ENCODE measurements around the gene TBX15.
A peak's percentile ranks its signal among the peaks of the same experiment; 100 is the strongest.
"Not testable (repeated sequence)": the region's sequence is repeated elsewhere in the genome, so short reads cannot be mapped to it uniquely, and the experiment has no call there.

TBX15 gene

GRCh38 chr1:118958140-118958539, 30.0 kb downstream of the TBX15 start:
- DNase-seq = peak; percentile 10

GRCh38 chr1:118957579-118957978, 30.6 kb downstream of the TBX15 start:
- not testable (repeated sequence) for DNase-seq

GRCh38 chr1:118954301-118954905, 33.7 kb downstream of the TBX15 start:
- DNase-seq = no peak

- DNase-seq = no peak
These were observed 36.7 kb downstream of the TBX15 start for GRCh38 chr1:118951270-118951936.

GRCh38 chr1:118949315-118949714, 38.8 kb downstream of the TBX15 start:
- DNase-seq = no peak

- DNase-seq = no peak
These were observed 39.3 kb downstream of the TBX15 start for GRCh38 chr1:118948846-118949245.

- DNase-seq = no peak
These were observed 39.8 kb downstream of the TBX15 start for GRCh38 chr1:118948351-118948750.

GRCh38 chr1:118947790-118948189, 40.4 kb downstream of the TBX15 start:
- no peak for DNase-seq

GRCh38 chr1:118947003-118947765, 41.0 kb downstream of the TBX15 start:
- no peak for DNase-seq

GRCh38 chr1:118945489-118945888, 42.7 kb downstream of the TBX15 start:
- DNase-seq = peak; percentile 83

- no peak for DNase-seq
These were observed 43.6 kb downstream of the TBX15 start for GRCh38 chr1:118944546-118944945.

GRCh38 chr1:118944133-118944532, 44.0 kb downstream of the TBX15 start:
- DNase-seq = no peak

- DNase-seq = no peak
These were observed 47.2 kb downstream of the TBX15 start for GRCh38 chr1:118940957-118941356.

GRCh38 chr1:118937413-118938072, 50.6 kb downstream of the TBX15 start:
- no peak for DNase-seq

GRCh38 chr1:118934706-118935105, 53.4 kb downstream of the TBX15 start:
- no peak for DNase-seq

- DNase-seq = peak; percentile 87
These were observed 54.9 kb downstream of the TBX15 start for GRCh38 chr1:118933051-118933781.

- no peak for DNase-seq
These were observed 56.3 kb downstream of the TBX15 start for GRCh38 chr1:118931876-118932275.

- peak; percentile 9 for DNase-seq
These were observed 59.2 kb downstream of the TBX15 start for GRCh38 chr1:118928739-118929554.

- peak; percentile 74 for DNase-seq
These were observed 60.5 kb downstream of the TBX15 start for GRCh38 chr1:118927427-118928187.

GRCh38 chr1:118926261-118926660, 61.9 kb downstream of the TBX15 start:
- no peak for DNase-seq

GRCh38 chr1:118925651-118926050, 62.5 kb downstream of the TBX15 start:
- no peak for DNase-seq
